T-cell (primary cell): Measurements from ENCODE around the gene OR2W1. TPM values are rescaled to one million over a fixed set of nuclear protein-coding genes. Genes with fewer than 3 reads are reported as not detected.

Source experiments
- ATAC-seq, 4 experiments: fragments of 200-7000 bp in 3 of 4; fragments of 150-1000 bp in 1 of 4; cut with Tn5 transposase; replicated peaks in 1 of 4; 1 replicate in 3 of 4; 2 replicates in 1 of 4; pipeline ENCODE4 v1.10.0; 2021; ENCODE audit warnings: moderate library complexity in 3 of 4, mild to moderate bottlenecking in 2 of 4, moderate number of reproducible peaks in 1 of 4
- CTCF ChIA-PET, 2 donors: fragments of 300-600 bp; sonication (Branson Sonifier 250); formaldehyde crosslinking; loops; one replicate each; lab custom pipeline; 2022; ENCODE audit warnings: antibody characterized with exemption in 2 of 2; lab: Charles Lee
- POLR2A ChIA-PET, 2 donors: fragments of 300-600 bp; sonication (Branson Sonifier 250); formaldehyde crosslinking; loops; one replicate each; lab custom pipeline; 2022; ENCODE audit warnings: antibody characterized with exemption in 2 of 2; lab: Charles Lee
- DNase-seq, 35 experiments: peaks; one replicate each; pipeline versions ENCODE4 v3.0.0 to v3.0.0-alpha.2; 2013 to 2023
- H3K27ac ChIP-seq: one replicate; pipeline ENCODE4 v1.5.1; 2013; ENCODE audit warnings: low read length
- H3K27me3 ChIP-seq, 2 experiments: replicated peaks in 1 of 2; 1 replicate in 1 of 2; 2 replicates in 1 of 2; pipeline versions ENCODE4 v1.6.1 to v1.7.0; 2013; ENCODE audit warnings: low read length in 1 of 2, mixed read lengths in 1 of 2; ENCODE audit not compliant: control insufficient read depth in 2 of 2, insufficient read depth in 2 of 2; ENCODE audit errors: extremely low read depth in 1 of 2
- H3K36me3 ChIP-seq, 2 donors: 1 replicate in 1 of 2; 2 replicates in 1 of 2; pipeline versions ENCODE4 v1.6.1 to v1.7.0; 2013; ENCODE audit warnings: low read length in 1 of 2; ENCODE audit not compliant: control insufficient read depth in 2 of 2, insufficient read depth in 1 of 2; ENCODE audit errors: extremely low read depth in 1 of 2
- H3K4me1 ChIP-seq, 2 experiments: 1 replicate in 1 of 2; 2 replicates in 1 of 2; pipeline versions ENCODE4 v1.6.1 to v1.7.0; 2013; ENCODE audit warnings: low read length in 2 of 2, mixed read lengths in 1 of 2; ENCODE audit not compliant: insufficient read depth in 2 of 2, control insufficient read depth in 1 of 2; ENCODE audit errors: extremely low read depth in 1 of 2
- H3K4me3 ChIP-seq, 2 donors: 1 replicate in 1 of 2; 2 replicates in 1 of 2; pipeline versions ENCODE4 v1.5.1 to v1.7.0; 2013; ENCODE audit warnings: mild to moderate bottlenecking in 2 of 2, low read length in 1 of 2, moderate library complexity in 1 of 2; ENCODE audit not compliant: control insufficient read depth in 1 of 2; ENCODE audit errors: extremely low read depth in 1 of 2
- H3K9me3 ChIP-seq: 2 replicates; pipeline ENCODE4 v1.7.0; 2013
- H3K27ac Mint-ChIP-seq, 2 donors: one replicate each; pipeline ENCODE4 v1.8.0; 2020 to 2021; ENCODE audit warnings: mild to moderate bottlenecking in 2 of 2, mixed read lengths in 2 of 2
- H3K27me3 Mint-ChIP-seq, 2 donors: one replicate each; pipeline ENCODE4 v1.8.0; 2021 to 2022; ENCODE audit warnings: mixed read lengths in 2 of 2
- H3K36me3 Mint-ChIP-seq: one replicate; pipeline ENCODE4 v1.8.0; 2021; ENCODE audit warnings: mixed read lengths
- H3K4me1 Mint-ChIP-seq, 3 donors: one replicate each; pipeline ENCODE4 v1.8.0; 2020 to 2022; ENCODE audit warnings: mixed read lengths in 3 of 3, mild to moderate bottlenecking in 1 of 3
- H3K4me3 Mint-ChIP-seq, 3 donors: one replicate each; pipeline ENCODE4 v1.8.0; 2020 to 2022; ENCODE audit warnings: mild to moderate bottlenecking in 3 of 3, mixed read lengths in 3 of 3, moderate library complexity in 3 of 3
- H3K9me3 Mint-ChIP-seq, 3 donors: one replicate each; pipeline ENCODE4 v1.8.0; 2020 to 2022; ENCODE audit warnings: mixed read lengths in 3 of 3
- whole genome bisulfite sequencing: methylation state at CpG from one replicate; pipeline ENCODE4 v1.1.5; 2013; ENCODE audit warnings: missing lambda C conversion rate; ENCODE audit not compliant: insufficient coverage; 5-methylcytosine and 5-hydroxymethylcytosine counted together
- total RNA-seq, 35 experiments: library from RNA in 6 of 35; stranded (reverse) in 6 of 35; fragments of 120-200 nt in 1 of 35; gene quantifications; one replicate each; pipeline versions ENCODE4 v1.2.1 to v1.2.4 and lab custom pipeline; 2013 to 2026

The OR2W1 gene, protein sequence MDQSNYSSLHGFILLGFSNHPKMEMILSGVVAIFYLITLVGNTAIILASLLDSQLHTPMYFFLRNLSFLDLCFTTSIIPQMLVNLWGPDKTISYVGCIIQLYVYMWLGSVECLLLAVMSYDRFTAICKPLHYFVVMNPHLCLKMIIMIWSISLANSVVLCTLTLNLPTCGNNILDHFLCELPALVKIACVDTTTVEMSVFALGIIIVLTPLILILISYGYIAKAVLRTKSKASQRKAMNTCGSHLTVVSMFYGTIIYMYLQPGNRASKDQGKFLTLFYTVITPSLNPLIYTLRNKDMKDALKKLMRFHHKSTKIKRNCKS
- not detected for total RNA-seq
- not detected for total RNA-seq (2013)
- total RNA-seq (lab: John Stamatoyannopoulos, UW): 0 reads per million in 29 experiments

DNA sequence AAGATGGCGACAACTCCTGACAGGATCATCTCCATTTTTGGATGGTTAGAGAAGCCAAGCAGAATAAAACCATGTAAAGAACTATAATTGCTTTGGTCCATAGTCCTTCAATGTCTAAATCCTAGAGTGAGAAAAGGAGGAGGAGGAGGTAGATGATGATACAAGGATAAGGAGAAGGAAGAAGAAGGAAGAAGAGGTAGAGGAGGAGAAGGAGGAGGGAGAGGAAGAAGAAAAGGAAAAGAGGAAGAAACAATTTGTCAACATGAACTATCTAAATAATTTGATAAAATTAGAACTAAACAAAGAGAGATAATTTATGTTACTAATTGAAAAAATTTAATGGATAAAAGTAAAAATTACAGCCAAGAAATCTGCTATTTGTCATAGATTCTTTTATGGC, at the start of gene OR2W1:
OR2W1 (minus strand) TSS at position 101 of the 400 bp plus-strand sequence; CDS start at position 101, 0 bp downstream.
- H3K27me3 ChIP-seq: peaks cover 3 to 6% of the 10 kb centered on the region in 2 experiments
- CTCF ChIA-PET: no interaction called here
- ATAC-seq: no peak
- Mint-ChIP-seq H3K9me3 (peaks cover 2 to 6% (median 4%) of the 10 kb centered on the region in 3 donors), H3K27ac (no peak within 1 kb of the TSS), H3K36me3 (no peaks in the 10 kb centered on the region), H3K4me1 (no peaks in the 10 kb centered on the region), H3K4me3 (no peak within 1 kb of the TSS), H3K27me3 (peaks cover 47 to 56% of the 10 kb centered on the region in 2 donors)
- DNase-seq: no peak
- no peaks in the 10 kb centered on the region for H3K9me3 ChIP-seq
- no peak within 1 kb of the TSS for H3K27ac ChIP-seq
- H3K36me3 ChIP-seq: no peaks in the 10 kb centered on the region
- POLR2A ChIA-PET: no interaction called here
- H3K4me3 ChIP-seq: no peak within 1 kb of the TSS
- no peaks in the 10 kb centered on the region for H3K4me1 ChIP-seq
- 71% methylated on average over 1 of the region's 1 CpG for WGBS

DNA sequence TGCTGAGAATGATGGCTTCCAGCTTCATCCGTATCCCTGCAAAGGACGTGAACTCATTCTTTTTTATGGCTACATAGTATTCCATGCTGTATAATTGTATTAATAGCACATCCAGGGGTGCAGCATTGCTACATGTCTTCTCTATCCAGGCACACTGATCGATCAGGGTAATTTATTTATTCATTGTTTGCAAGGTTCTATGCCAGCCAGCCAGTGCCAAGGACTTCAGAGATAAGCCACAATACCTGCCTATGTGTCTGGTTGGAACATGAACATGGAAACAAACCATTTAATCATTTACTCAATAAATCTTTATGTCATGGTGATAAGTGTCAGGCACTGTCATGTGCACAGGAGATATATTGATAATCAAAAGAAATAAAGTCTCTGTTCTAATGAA, 48.0 kb upstream of the OR2W1 start:
- Mint-ChIP-seq H3K27ac (no peak overlapping the region), H3K36me3 (no peaks in the 10 kb centered on the region), H3K27me3 (peaks cover 21 to 29% of the 10 kb centered on the region in 2 donors), H3K4me1 (no peaks in the 10 kb centered on the region), H3K4me3 (no peak overlapping the region), H3K9me3 (no peaks in the 10 kb centered on the region)
- Histone ChIP-seq H3K4me3 (no peak overlapping the region), H3K27ac (no peak overlapping the region), H3K27me3 (peaks cover 0 to 3% of the 10 kb centered on the region in 2 experiments), H3K4me1 (no peaks in the 10 kb centered on the region), H3K36me3 (no peaks in the 10 kb centered on the region), H3K9me3 (no peaks in the 10 kb centered on the region)
- ChIA-PET CTCF (no interaction called here), POLR2A (no interaction called here)
- no CpG with 5 or more reads among the region's 3 CpGs for WGBS
- DNase-seq: no peak
- ATAC-seq: no peak

DNA sequence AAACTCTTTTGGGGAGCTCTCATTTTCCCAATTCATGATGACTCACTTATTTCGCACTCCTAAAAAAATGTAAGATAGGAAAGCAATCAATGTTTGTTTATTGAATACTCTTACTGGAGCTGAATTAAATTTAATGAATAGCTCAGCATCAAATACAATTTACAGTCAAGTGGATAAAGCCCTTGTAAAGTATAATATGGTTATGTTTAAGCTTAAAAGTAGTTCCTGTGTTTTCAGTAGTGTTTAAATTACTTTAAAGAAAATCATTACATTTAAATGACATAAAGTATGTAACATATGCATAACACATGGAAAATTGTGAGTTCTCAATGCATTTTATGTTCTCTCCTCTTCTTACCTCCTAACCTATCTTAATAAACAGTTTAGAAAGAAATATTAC, 42.2 kb upstream of the OR2W1 start, which contains the start of gene OR2B3:
OR2B3 (minus strand) TSS at position 101 of the 400 bp plus-strand sequence; CDS start at position 36, 65 bp downstream.
- Mint-ChIP-seq H3K4me3 (no peak within 1 kb of the TSS), H3K27ac (no peak within 1 kb of the TSS), H3K4me1 (no peaks in the 10 kb centered on the region), H3K9me3 (no peaks in the 10 kb centered on the region), H3K27me3 (peaks cover 27 to 40% of the 10 kb centered on the region in 2 donors), H3K36me3 (no peaks in the 10 kb centered on the region)
- ChIA-PET POLR2A (interaction anchor here in 1 of 2 donors (0.5 kb wide), 1 partner anchor 1126 kb away, joined by 5 read pairs; the partner anchor contains the start of gene TRIM26), CTCF (no interaction called here)
- Histone ChIP-seq H3K9me3 (no peaks in the 10 kb centered on the region), H3K27ac (no peak within 1 kb of the TSS), H3K4me1 (no peaks in the 10 kb centered on the region), H3K4me3 (no peak within 1 kb of the TSS), H3K36me3 (no peaks in the 10 kb centered on the region), H3K27me3 (peaks cover 0 to 7% of the 10 kb centered on the region in 2 experiments)
- no peak for DNase-seq
- WGBS: no CpG with 5 or more reads among the region's 1 CpG
- ATAC-seq: no peak

DNA sequence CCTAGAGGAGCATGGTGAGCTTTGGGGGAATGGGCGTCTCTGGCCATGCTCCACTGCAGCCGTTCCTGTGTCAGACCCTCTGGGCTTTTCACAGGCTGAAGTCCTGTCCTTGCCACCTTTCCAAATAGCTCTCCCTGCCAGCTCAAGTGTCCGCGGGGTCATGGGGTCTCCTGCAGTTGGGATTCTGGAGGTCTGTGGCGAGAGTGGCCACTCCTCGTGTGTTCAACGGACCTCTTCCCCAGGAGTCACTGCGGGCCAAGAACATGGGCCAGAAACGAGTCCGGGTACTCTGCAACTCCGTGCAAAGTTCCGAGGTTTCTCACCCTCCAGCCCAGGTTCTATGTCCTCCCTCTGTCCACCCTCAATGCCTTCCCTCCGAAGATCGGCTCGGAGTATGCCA, 37.5 kb upstream of the OR2W1 start:
- Histone ChIP-seq H3K4me1 (no peaks in the 10 kb centered on the region), H3K4me3 (no peak overlapping the region), H3K27ac (no peak overlapping the region), H3K27me3 (peaks cover 0 to 4% of the 10 kb centered on the region in 2 experiments), H3K9me3 (no peaks in the 10 kb centered on the region), H3K36me3 (no peaks in the 10 kb centered on the region)
- no peak for ATAC-seq
- ChIA-PET POLR2A (interaction anchor here in 1 of 2 donors (0.6 kb wide), 1 partner anchor 244 kb away, joined by 3 read pairs; no protein-coding TSS in a partner anchor), CTCF (no interaction called here)
- no peak overlapping the region for H3K4me3 Mint-ChIP-seq
- H3K27ac Mint-ChIP-seq: no peak overlapping the region
- 91% methylated on average over 5 of the region's 15 CpGs for WGBS
- no peaks in the 10 kb centered on the region for H3K36me3 Mint-ChIP-seq
- DNase-seq: no peak
- H3K9me3 Mint-ChIP-seq: no peaks in the 10 kb centered on the region
- peaks cover 15 to 17% of the 10 kb centered on the region in 2 donors for H3K27me3 Mint-ChIP-seq
- peaks cover 0 to 3% (median 3%) of the 10 kb centered on the region in 3 donors for H3K4me1 Mint-ChIP-seq

DNA sequence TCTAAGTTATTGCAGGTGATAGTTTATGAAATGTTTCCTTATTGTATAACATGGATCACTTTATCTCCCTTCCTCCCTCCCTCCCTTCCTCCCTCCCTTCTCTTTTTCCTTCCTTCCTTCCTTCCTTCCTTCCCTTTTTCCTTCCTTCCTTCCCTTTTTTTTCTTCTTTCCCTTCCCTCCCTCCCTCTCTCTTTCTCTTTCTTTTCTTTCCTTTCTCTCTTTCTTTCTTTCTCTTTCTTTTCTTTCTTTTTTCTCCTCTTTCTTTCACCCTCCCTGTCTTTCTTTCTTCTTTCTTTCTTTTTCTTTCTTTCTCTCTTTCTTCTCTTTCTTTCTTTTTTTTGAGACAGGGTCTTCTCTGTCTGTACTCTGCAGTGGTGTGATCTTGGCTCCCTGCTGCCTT, 36.3 kb upstream of the OR2W1 start:
- peaks cover 0 to 3% (median 3%) of the 10 kb centered on the region in 3 donors for H3K4me1 Mint-ChIP-seq
- ChIA-PET CTCF (no interaction called here), POLR2A (no interaction called here)
- H3K27me3 ChIP-seq: peaks cover 0 to 4% of the 10 kb centered on the region in 2 experiments
- ATAC-seq (no peak), DNase-seq (no peak)
- H3K27ac Mint-ChIP-seq: no peak overlapping the region
- H3K4me3 ChIP-seq: no peak overlapping the region
- peaks cover 8 to 13% of the 10 kb centered on the region in 2 donors for H3K27me3 Mint-ChIP-seq
- H3K9me3 Mint-ChIP-seq: no peaks in the 10 kb centered on the region
- H3K27ac ChIP-seq: no peak overlapping the region
- no peak overlapping the region for H3K4me3 Mint-ChIP-seq
- H3K4me1 ChIP-seq: no peaks in the 10 kb centered on the region
- H3K9me3 ChIP-seq: no peaks in the 10 kb centered on the region
- no peaks in the 10 kb centered on the region for H3K36me3 ChIP-seq
- no peaks in the 10 kb centered on the region for H3K36me3 Mint-ChIP-seq

DNA sequence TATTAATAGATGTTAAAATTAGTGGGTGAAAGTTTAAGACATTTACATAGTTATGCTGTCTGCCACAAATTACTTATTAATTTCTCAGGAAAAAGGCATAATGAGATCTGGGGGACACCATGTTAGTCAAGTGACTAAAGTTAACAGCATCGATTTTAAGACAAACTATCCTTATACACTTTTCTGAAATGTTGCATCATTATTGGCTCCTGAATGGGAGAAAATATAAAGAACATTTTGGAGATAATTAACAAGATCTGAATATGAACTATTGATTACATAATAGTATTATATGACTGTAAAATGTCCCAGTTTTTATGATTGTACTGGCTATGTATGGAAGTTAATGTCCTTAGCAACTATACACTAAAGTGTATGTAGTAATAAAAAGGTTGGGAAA, 34.2 kb upstream of the OR2W1 start:
- Mint-ChIP-seq H3K9me3 (no peaks in the 10 kb centered on the region), H3K27ac (no peak overlapping the region), H3K4me1 (peaks cover 0 to 3% (median 3%) of the 10 kb centered on the region in 3 donors), H3K27me3 (peaks cover 6 to 18% of the 10 kb centered on the region in 2 donors), H3K4me3 (no peak overlapping the region), H3K36me3 (no peaks in the 10 kb centered on the region)
- Histone ChIP-seq H3K27me3 (no peaks in the 10 kb centered on the region), H3K9me3 (no peaks in the 10 kb centered on the region), H3K27ac (no peak overlapping the region), H3K4me1 (no peaks in the 10 kb centered on the region), H3K4me3 (no peak overlapping the region), H3K36me3 (no peaks in the 10 kb centered on the region)
- DNase-seq (no peak), ATAC-seq (no peak)
- POLR2A ChIA-PET: no interaction called here
- CTCF ChIA-PET: no interaction called here
- WGBS: no CpG with 5 or more reads among the region's 1 CpG
